CD4-positive, alpha-beta T cell treated with Interleukin-4 for 4 hours (primary cell): ENCODE measurements around the gene CHDH.

Experiments
- DNase-seq: peaks from one replicate; pipeline ENCODE4 v3.0.0-alpha.2; 2020

CHDH gene

GRCh38 chr3:53846851-53847155, 584 bp upstream of the CHDH start:
- no peak for DNase-seq

GRCh38 chr3:53845881-53846133, 412 bp downstream of the CHDH start:
- no peak for DNase-seq

DNA sequence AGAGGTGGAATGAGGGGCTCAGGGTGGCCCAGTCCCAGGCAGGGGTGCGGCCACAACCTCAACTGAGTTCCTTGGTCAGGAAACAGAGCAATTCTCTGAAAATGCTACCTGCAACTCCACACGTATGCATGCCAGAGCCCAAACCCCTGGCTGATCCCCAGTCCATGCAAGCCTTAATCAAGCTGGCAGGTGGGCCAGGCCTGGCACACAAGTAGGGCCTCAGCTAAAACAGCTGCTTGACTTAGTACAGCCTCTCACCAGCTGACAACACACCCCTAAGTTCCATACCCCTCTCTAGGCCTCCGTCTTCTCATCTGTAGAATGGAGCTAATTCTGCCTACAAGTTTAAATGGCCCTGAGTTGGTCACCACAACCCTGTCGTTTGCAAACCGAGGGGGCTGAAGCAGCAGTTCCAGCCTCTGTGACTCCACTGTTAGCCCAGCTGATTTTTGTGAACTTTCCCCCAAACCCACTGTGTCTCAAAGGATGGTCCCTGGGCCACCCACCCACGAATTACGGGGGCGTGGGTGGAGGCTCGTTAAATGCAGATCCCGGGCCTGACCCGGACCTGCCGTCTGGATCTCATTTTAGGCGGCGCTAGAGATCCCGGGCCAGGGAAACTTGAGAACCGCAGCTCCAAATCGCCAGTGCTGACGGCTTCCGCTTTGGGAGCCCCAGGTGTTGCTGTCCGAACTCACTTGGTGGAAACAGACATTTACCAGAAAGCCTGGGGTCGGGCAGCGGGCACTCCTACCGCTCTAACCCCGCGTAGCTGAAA, 927 bp downstream of the CHDH start:
- no peak for DNase-seq

- no peak for DNase-seq
These were observed 1.7 kb downstream of the CHDH start for GRCh38 chr3:53844262-53845102.

- no peak for DNase-seq
These were observed 2.7 kb downstream of the CHDH start for GRCh38 chr3:53843195-53844177.

GRCh38 chr3:53842436-53843194, 3.6 kb downstream of the CHDH start:
- no peak for DNase-seq

GRCh38 chr3:53841296-53841695, 4.9 kb downstream of the CHDH start:
- DNase-seq: no peak

DNA sequence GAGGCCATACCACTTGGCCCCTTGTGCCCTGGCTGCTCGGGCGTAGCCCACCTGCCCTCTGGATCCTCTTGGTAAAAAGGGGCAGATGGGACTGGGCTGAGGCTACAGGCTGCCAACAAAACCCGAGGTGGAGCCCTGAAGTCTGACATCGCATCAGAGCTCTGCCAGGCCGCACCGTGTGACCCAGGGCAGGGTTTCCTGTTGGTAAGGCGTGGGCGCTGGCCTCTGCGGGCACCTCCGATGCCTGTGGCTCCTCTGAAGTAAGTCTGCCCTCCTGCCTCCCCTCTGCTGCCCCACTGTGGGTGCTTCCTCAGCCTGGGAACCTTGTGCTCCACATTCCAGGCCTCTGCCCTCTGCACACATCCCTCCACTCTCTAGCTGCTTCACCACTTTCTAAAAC, 8.9 kb downstream of the CHDH start:
- DNase-seq: no peak

DNA sequence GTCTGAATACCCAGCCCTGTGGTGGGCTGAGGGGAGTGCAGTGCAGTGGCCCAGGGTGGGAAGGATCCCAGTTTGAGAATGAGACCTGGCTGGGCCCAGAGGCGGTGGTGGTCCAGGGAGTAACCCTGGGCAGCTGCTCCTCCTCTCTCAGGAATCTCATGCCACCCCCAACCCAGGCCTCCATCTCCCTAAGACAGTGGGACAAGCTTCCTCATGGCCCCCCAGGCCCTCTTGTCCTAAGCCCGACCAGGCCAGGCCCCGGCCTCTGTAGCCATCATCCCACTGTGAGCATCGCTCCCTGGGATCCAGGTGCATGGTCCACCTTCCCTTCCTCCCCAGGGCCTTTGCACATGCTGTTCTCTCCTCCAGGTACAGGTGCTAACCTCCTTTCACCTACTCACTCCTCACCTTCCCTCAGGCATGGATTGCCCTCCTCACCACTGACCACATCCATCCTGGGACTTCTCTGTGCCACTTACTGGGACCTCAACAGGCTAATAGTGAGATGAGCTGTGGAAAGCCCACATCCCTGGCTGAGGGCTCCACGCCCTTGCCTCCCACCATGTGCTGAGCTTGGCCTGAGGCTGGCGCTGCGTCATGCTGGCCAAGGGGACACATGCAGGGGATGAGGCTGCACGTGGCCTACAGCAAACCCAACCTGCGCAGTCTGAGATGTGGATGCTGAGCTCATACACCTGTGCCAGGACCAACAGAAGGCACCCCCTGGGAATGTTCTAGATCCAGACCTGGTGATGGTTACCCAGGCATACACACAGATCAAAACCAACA, 9.9 kb downstream of the CHDH start:
- DNase-seq: no peak

DNA sequence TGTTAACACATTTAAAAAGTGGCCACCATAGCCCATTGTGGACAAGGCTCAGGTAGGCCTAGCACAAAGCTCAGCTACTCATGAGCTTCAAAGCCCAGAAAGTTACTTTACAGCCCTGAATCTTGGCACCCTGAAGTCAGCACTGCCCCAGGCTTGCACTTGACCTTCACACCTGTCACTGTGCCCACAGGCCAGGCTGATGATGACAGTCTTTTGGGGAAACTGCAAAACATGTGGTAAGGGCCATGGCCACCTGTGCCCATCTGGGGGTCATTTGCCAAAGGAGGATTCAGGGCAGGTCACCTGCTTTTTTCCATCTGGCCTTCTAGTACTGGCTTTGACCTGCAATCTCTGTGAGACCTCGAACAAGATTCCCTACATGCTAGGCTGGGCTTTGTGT, 11.0 kb downstream of the CHDH start:
- no peak for DNase-seq

DNA sequence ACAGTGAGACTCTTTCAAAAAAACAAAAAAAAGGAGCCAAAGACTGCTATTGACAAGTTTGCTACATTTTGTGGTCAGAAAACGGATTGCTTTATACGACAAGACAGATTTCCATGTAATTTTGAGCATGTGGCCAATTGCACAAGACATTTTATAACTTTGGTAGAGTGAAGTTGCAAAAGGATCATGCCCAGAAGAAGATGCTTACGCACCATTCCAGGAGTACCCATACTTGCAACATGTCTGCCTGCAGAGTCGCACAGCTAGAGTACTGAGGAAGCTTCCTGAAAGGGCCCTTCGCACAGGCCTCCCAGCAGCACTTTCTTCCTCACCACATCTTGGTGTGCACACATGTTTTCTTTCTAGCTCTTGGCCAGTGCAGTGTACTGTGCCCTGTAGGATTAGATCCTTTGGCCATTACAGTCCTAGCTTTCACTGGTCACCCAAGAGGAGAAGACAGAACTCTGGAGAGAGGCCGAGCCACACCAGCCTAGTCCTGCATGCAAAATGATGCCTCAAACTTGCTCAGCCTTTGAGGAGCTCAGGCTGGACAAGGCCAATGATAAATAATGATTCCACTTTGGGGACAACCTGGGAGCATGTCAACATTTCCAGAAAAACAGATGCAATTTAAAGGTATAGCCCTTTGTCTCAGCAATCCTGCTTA, 11.7 kb downstream of the CHDH start:
- DNase-seq: no peak

- DNase-seq: no peak
These were observed 12.5 kb downstream of the CHDH start for GRCh38 chr3:53833700-53834099.

- DNase-seq: no peak
These were observed 13.1 kb downstream of the CHDH start for GRCh38 chr3:53833053-53833645.

GRCh38 chr3:53830944-53831343, 15.3 kb downstream of the CHDH start:
- no peak for DNase-seq

- no peak for DNase-seq
These were observed 16.6 kb downstream of the CHDH start for GRCh38 chr3:53829605-53830004.

- no peak for DNase-seq
These were observed 17.6 kb downstream of the CHDH start for GRCh38 chr3:53828581-53828980.

DNA sequence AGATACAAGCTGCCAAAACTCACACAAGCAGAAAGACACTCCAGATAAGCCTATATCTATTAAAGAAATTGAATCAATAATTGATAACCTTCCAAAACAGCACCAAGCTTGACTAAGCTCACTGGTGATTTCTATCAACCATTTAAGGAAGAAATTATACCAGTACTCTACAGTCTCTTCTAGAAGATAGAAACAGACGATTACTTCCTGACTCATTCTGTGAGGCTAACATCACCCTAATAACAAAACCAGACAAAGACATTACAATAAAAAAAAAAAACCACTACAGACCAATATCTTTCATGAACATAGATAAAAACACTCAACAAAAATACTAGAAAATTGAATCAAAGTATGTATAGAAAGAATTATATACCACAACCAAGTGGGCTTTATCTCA, 20.2 kb downstream of the CHDH start:
- DNase-seq: no peak

GRCh38 chr3:53824795-53825194, 21.4 kb downstream of the CHDH start:
- DNase-seq: no peak

DNA sequence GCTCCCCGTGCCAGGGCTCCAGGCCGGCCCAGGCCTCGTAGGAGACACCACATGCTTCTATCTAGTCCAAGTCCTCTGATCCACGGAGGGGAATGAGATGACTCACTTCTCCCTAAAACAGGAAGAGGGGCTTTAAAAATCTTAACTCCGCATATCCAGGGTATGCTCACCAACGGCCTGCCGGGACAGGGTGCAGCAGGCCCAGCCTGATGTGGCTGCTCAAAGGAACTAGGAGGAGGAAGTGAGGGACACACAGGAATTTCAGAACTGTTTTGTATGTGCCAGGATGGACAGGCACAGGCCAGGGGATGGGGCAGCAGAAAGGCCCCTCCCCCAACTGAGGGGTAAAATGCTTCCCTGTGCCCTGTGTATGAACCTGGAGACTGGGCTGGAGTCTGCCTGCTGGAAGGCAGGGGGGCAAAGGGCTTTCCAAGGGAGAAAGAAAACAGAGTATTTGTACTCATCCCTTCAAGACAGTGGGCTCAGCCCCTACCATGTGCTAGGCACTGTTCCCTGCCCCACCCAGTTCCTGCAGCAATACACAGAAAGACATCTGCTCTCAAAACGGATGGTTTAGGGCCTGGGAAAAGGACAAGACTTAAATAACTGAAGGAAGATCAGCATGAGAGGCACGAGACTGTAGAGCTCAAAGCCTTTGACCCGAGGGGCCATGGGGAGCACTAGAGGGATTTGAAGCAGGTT, 22.1 kb downstream of the CHDH start:
- no peak for DNase-seq
